HFFc6 (cell line): ENCODE measurements around the gene CFDP1. TPM values are rescaled to one million over a fixed set of nuclear protein-coding genes. Genes with fewer than 3 reads are reported as not detected.
A peak's percentile ranks its signal among the peaks of the same experiment; 100 is the strongest.

Experiments used
- DNase-seq: peaks from one replicate; pipeline ENCODE4 v3.0.0-alpha.2; 2018
- H3K27ac Mint-ChIP-seq: 2 replicates; pipeline ENCODE4 v1.8.0; 2020; ENCODE audit warnings: mild to moderate bottlenecking, mixed read lengths
- H3K27me3 Mint-ChIP-seq: 2 replicates; pipeline ENCODE4 v1.8.0; 2021; ENCODE audit warnings: mild to moderate bottlenecking, moderate library complexity, mixed read lengths; ENCODE audit not compliant: insufficient read depth
- H3K36me3 Mint-ChIP-seq: 2 replicates; pipeline ENCODE4 v1.8.0; 2021; ENCODE audit warnings: low read depth, mixed read lengths
- H3K4me1 Mint-ChIP-seq: 2 replicates; pipeline ENCODE4 v1.8.0; 2020; ENCODE audit warnings: low read depth, mixed read lengths
- H3K4me3 Mint-ChIP-seq: 2 replicates; pipeline ENCODE4 v1.8.0; 2020; ENCODE audit warnings: mild to moderate bottlenecking, moderate library complexity, mixed read lengths
- H3K9me3 Mint-ChIP-seq: 2 replicates; pipeline ENCODE4 v1.8.0; 2020; ENCODE audit warnings: mild to moderate bottlenecking, mixed read lengths
- total RNA-seq, 6 experiments: library from RNA; stranded (reverse); fragmentation: NEBNext Ultra II Directional; extraction: Animal tissue kit (Norgen Biotek cat#: 25700); gene quantifications; 2 replicates in 1 of 6; 3 replicates in 5 of 6; pipeline ENCODE4 v1.2.3, GENCODE V29; 2021
- TF ChIP-seq, protein P1 (sequence below): fragments of 200-600 bp; sonication (generic); IDR thresholded peaks from 2 replicates; pipeline ENCODE4 v1.5.0; 2021; ENCODE audit warnings: antibody characterized with exemption, mild to moderate bottlenecking

The CFDP1 gene
- total RNA-seq, 6 experiments from 2014 or later, result 33.0 to 43.1 (median 37.6) TPM

DNA sequence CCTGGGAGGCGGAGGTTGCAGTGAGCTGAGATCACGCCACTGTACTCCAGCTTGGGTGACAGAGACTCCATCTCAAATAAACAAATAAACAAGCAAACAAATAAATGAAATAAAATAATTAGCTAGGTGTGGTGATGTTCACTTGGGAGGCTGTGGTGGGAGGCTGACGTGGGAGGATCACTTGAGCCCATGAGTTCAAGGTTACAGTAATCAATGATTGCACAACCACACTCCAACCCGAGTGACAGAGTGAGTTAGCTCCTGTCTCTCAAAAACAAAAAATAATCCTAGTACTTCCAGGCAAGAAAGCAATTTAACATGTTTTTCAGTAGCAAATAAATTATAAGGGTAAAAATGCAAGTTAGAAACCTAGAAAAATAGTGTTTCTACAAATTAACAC lies 26.4 kb downstream of the CFDP1 start:
- TF ChIP-seq, protein P1, sequence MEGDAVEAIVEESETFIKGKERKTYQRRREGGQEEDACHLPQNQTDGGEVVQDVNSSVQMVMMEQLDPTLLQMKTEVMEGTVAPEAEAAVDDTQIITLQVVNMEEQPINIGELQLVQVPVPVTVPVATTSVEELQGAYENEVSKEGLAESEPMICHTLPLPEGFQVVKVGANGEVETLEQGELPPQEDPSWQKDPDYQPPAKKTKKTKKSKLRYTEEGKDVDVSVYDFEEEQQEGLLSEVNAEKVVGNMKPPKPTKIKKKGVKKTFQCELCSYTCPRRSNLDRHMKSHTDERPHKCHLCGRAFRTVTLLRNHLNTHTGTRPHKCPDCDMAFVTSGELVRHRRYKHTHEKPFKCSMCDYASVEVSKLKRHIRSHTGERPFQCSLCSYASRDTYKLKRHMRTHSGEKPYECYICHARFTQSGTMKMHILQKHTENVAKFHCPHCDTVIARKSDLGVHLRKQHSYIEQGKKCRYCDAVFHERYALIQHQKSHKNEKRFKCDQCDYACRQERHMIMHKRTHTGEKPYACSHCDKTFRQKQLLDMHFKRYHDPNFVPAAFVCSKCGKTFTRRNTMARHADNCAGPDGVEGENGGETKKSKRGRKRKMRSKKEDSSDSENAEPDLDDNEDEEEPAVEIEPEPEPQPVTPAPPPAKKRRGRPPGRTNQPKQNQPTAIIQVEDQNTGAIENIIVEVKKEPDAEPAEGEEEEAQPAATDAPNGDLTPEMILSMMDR, result no peak
- Mint-ChIP-seq H3K27ac (no peak overlapping the region), H3K4me3 (no peak overlapping the region), H3K9me3 (no peaks in the 10 kb centered on the region), H3K4me1 (peaks cover 9% of the 10 kb centered on the region), H3K36me3 (no peaks in the 10 kb centered on the region), H3K27me3 (no peaks in the 10 kb centered on the region)
- no peak for DNase-seq

DNA sequence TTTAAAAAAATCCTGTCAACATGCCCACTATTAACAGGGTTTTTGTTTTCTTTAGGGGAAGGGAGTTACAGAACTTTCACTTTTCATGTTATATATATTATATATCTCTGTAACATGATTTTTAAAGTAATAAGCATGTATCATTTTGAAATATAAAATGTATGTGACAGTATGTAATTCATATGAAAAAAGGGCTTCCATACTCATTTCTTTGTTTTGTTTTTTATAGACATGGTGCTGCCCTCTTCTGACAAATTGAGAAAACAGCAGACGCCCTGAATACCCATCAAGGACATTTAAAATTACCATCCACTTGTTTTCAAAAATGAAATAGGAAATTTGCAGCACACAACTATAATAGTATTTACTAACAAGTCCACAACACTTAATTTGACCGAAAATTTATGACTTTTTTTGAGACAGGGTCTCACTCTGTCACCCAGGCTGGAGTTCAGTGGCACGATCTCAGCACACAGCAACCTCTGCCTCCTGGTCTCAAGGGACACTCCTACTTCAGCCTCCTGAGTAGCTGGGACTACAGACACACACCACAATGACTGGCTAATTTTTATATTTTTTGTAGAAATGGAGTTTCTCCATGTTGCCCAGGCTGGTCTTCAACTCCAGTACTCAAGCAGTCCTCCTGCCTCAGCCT lies 30.4 kb downstream of the CFDP1 start:
- peak overlapping the region; percentile 92; the same call in 1 of the 2 replicates for H3K27ac Mint-ChIP-seq
- H3K4me3 Mint-ChIP-seq, result no peak overlapping the region
- TF ChIP-seq, protein P1, result peak; percentile 82
- peaks cover 5% of the 10 kb centered on the region for H3K36me3 Mint-ChIP-seq
- H3K4me1 Mint-ChIP-seq, result peaks cover 21% of the 10 kb centered on the region
- peak; percentile 35 for DNase-seq
- no peaks in the 10 kb centered on the region for H3K9me3 Mint-ChIP-seq
- H3K27me3 Mint-ChIP-seq, result no peaks in the 10 kb centered on the region

DNA sequence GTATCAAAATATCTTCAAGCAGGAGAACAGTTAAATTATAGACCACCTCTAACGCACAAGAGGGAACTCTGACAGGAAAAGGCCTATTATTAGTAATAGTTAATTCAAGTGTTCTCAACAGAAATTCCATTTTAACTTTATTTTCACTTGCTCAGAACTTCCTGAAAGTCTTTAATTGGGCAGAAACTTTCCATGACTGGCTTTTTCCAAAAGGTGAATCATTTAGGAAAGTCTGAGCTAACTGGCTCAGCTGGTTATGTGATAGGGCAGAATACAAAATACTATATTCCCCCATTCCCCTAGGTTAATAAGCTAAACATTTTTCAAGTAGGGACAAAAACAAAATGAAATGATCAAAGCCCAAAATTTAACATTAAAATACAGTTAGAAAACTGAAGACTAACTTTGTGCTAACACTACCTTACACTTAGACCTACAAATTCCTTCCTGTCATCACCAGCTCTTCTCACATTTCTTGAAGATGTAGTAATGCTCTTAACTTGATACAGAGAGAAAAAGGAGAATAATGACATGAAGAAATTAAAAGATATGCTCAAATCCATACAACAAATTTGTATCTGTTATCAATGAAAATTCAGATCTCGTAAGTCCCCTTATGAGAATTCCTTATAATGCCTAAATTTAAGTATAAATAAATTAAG lies 31.0 kb downstream of the CFDP1 start:
- peak; percentile 76 for DNase-seq
- Mint-ChIP-seq H3K36me3 (peaks cover 9% of the 10 kb centered on the region), H3K27me3 (no peaks in the 10 kb centered on the region), H3K4me1 (peaks cover 24% of the 10 kb centered on the region), H3K4me3 (0 out of 2 replicates have a peak overlapping the region, but pooled peaks have one; percentile 15), H3K27ac (peak overlapping the region; percentile 92), H3K9me3 (no peaks in the 10 kb centered on the region)
- TF ChIP-seq, protein P1, result no peak

DNA sequence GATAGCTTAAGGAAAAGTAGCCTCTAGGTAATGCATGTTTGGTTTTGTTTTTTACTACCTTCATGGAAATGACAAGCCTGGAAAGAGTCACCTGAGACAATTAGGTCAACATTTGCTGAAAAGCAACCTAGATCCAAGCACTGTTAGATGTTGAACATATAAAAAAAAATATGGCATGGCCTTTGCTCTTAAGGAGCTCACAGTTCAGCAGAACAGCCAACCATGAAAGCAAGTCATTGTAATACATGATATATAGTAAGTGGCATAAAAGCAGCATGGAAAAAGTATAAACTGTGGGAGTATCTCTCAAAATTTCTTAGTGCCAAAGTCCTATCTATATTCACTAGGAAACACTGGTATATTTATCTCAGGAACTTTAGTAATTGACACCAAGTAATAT lies 31.6 kb downstream of the CFDP1 start:
- DNase-seq, result no peak

DNA sequence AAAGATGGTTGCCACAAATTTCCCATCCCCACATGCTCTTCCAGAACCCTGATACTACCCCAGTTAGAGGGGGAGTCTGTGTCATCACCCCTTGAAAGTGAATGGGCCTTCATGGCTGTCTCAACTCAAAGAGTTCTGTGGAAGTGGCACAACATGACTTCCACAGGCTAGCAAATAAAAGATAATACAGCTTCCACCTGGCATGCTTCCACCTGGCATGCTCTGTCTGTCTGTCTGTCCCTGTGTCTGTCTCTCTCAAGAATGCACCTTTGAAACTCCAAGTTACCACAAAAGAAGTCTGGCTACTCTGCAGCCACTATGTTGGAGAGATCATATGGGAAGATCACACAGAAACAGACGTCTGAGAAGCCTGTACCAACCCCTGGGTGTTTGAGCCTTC lies 35.0 kb downstream of the CFDP1 start:
- H3K36me3 Mint-ChIP-seq, result peaks cover 12% of the 10 kb centered on the region
- peaks cover 38% of the 10 kb centered on the region for H3K4me1 Mint-ChIP-seq
- no peaks in the 10 kb centered on the region for H3K27me3 Mint-ChIP-seq
- no peaks in the 10 kb centered on the region for H3K9me3 Mint-ChIP-seq
- no peak for DNase-seq
- no peak overlapping the region for H3K4me3 Mint-ChIP-seq
- no peak overlapping the region for H3K27ac Mint-ChIP-seq
- TF ChIP-seq, protein P1, result no peak

More for the DNA sequence above, 31.6 kb downstream of the CFDP1 start:
- Mint-ChIP-seq H3K4me1 (peaks cover 24% of the 10 kb centered on the region), H3K27ac (peak overlapping the region; percentile 92), H3K4me3 (no peak overlapping the region), H3K9me3 (no peaks in the 10 kb centered on the region), H3K36me3 (peaks cover 9% of the 10 kb centered on the region), H3K27me3 (no peaks in the 10 kb centered on the region)
- TF ChIP-seq, protein P1, result no peak
